ENCODE measurements around the gene PLA2G2C. TPM values are rescaled to one million over a fixed set of nuclear protein-coding genes. Genes with fewer than 3 reads are reported as not detected.

Gene PLA2G2C
- total RNA-seq, 1 experiment from 2014 or later: not detected

DNA sequence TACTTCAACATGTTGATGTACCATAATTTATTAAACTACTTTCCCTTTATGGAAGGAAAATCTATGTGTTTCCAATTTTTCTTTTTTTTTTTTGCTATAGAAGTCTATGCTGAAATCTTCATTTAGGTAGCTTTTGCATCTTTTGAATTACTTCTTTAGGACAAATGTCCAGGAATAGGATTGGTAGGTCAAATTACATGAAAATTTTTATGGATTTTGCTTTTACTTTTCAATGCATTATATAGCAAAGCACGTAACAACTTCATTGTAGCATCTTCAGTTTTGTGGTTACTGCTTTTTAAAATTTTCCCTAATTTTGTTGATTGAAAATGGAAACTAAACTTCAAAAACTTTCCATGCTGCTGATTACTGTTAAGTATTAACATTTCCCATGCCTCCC lies 12.0 kb upstream of the PLA2G2C start:
- POLR2A ChIA-PET (ENCODE audit: low non-redundant PET): no interaction called here
- CTCF ChIA-PET: no interaction called here
- DNase-seq (ENCODE audit: low spot score): no peak
- TF ChIP-seq EZH2 (IDR thresholded peaks at IDR 0.05; ENCODE audit: borderline replicate concordance, low read depth, low read length, poor library complexity, severe bottlenecking) (no peak), CTCF (conservative IDR thresholded peaks at IDR 0.05; ENCODE audit: low read depth, low read length) (no peak)
- Histone ChIP-seq H3K36me3 (ENCODE audit: insufficient read depth, low read length, poor library complexity, severe bottlenecking) (no peaks in the 10 kb centered on the region), H3K27ac (ENCODE audit: low read depth, low read length, poor library complexity, severe bottlenecking) (no peak overlapping the region), H3K27me3 (replicated peaks; ENCODE audit: insufficient read depth, low read depth, low read length, poor library complexity) (peaks cover 59% of the 10 kb centered on the region), H3K9me3 (ENCODE audit: low read depth, low read length, poor library complexity, severe bottlenecking) (no peaks in the 10 kb centered on the region), H3K4me1 (ENCODE audit: insufficient read depth, low read length, poor library complexity, severe bottlenecking) (peaks cover 5% of the 10 kb centered on the region), H3K4me3 (ENCODE audit: low read depth, low read length, poor library complexity, severe bottlenecking) (no peak overlapping the region)
- no TSS peak for BruUV-seq (replicated peaks)
- intact Hi-C loops (cut with micrococcal nuclease; ENCODE audit: unreplicated experiment): loop anchor here (5.0 kb wide), 1 partner anchor 226 kb away; no protein-coding TSS in a partner anchor

- H3K36me3 ChIP-seq (ENCODE audit: insufficient read depth, low read length, poor library complexity, severe bottlenecking): no peaks in the 10 kb centered on the region
- no peak overlapping the region for H3K4me3 ChIP-seq (ENCODE audit: low read depth, low read length, poor library complexity, severe bottlenecking)
- TF ChIP-seq CTCF (conservative IDR thresholded peaks at IDR 0.05; ENCODE audit: low read depth, low read length) (no peak), EZH2 (IDR thresholded peaks at IDR 0.05; ENCODE audit: borderline replicate concordance, low read depth, low read length, poor library complexity, severe bottlenecking) (no peak)
- H3K4me1 ChIP-seq (ENCODE audit: insufficient read depth, low read length, poor library complexity, severe bottlenecking): peaks cover 5% of the 10 kb centered on the region
- H3K9me3 ChIP-seq (ENCODE audit: low read depth, low read length, poor library complexity, severe bottlenecking): no peaks in the 10 kb centered on the region
- H3K27me3 ChIP-seq (replicated peaks; ENCODE audit: insufficient read depth, low read depth, low read length, poor library complexity): peaks cover 59% of the 10 kb centered on the region
- intact Hi-C loops (cut with micrococcal nuclease; ENCODE audit: unreplicated experiment): loop anchor here (5.0 kb wide), 1 partner anchor 225 kb away; no protein-coding TSS in a partner anchor
- CTCF ChIA-PET: interaction anchor here (1.1 kb wide), 1 partner anchor 13 kb away, joined by 3 read pairs; no protein-coding TSS in a partner anchor
- POLR2A ChIA-PET (ENCODE audit: low non-redundant PET): interaction anchor here (0.6 kb wide), 1 partner anchor 1171 kb away, joined by 3 read pairs; no protein-coding TSS in a partner anchor
- DNase-seq (ENCODE audit: low spot score): no peak
- H3K27ac ChIP-seq (ENCODE audit: low read depth, low read length, poor library complexity, severe bottlenecking): no peak overlapping the region
- BruUV-seq (replicated peaks): no TSS peak
Observed at GRCh38 chr1:20197329-20197791, 11.0 kb upstream of the PLA2G2C start.

GRCh38 chr1:20195462-20195780 lies 9.1 kb upstream of the PLA2G2C start:
- H3K4me1 ChIP-seq (ENCODE audit: insufficient read depth, low read length, poor library complexity, severe bottlenecking): peaks cover 5% of the 10 kb centered on the region
- no peak overlapping the region for H3K27ac ChIP-seq (ENCODE audit: low read depth, low read length, poor library complexity, severe bottlenecking)
- H3K36me3 ChIP-seq (ENCODE audit: insufficient read depth, low read length, poor library complexity, severe bottlenecking): no peaks in the 10 kb centered on the region
- H3K27me3 ChIP-seq (replicated peaks; ENCODE audit: insufficient read depth, low read depth, low read length, poor library complexity): peaks cover 54% of the 10 kb centered on the region
- no TSS peak for BruUV-seq (replicated peaks)
- CTCF ChIA-PET: interaction anchor here (0.7 to 1.4 kb wide), 2 partner anchors 221 to 278 kb away, joined by 3 to 4 read pairs; no protein-coding TSS in a partner anchor
- H3K9me3 ChIP-seq (ENCODE audit: low read depth, low read length, poor library complexity, severe bottlenecking): no peaks in the 10 kb centered on the region
- POLR2A ChIA-PET (ENCODE audit: low non-redundant PET): no interaction called here
- H3K4me3 ChIP-seq (ENCODE audit: low read depth, low read length, poor library complexity, severe bottlenecking): no peak overlapping the region
- no peak for DNase-seq (ENCODE audit: low spot score)
- TF ChIP-seq EZH2 (IDR thresholded peaks at IDR 0.05; ENCODE audit: borderline replicate concordance, low read depth, low read length, poor library complexity, severe bottlenecking) (no peak), CTCF (conservative IDR thresholded peaks at IDR 0.05; ENCODE audit: low read depth, low read length) (peak; percentile 5)
- intact Hi-C loops (cut with micrococcal nuclease; ENCODE audit: unreplicated experiment): loop anchor here (1.0 to 5.0 kb wide), 2 partner anchors 223 to 277 kb away; no protein-coding TSS in a partner anchor
